Neuronal stem cell (in vitro differentiated cells): ENCODE data around the gene TCF7L2.

Experiments used
- DNase-seq: peaks from one replicate; pipeline ENCODE4 v3.0.0-alpha.2; 2013; ENCODE audit warnings: low spot score
- H2AFZ ChIP-seq: one replicate; pipeline ENCODE4 v1.6.1; 2013; ENCODE audit warnings: mild to moderate bottlenecking, low read length, inconsistent platforms
- H2AK5ac ChIP-seq: 2 replicates; pipeline ENCODE4 v1.6.1; 2013; ENCODE audit warnings: low read depth, mild to moderate bottlenecking, inconsistent platforms, low read length, moderate library complexity, mixed read lengths
- H2BK120ac ChIP-seq: 2 replicates; pipeline ENCODE4 v1.6.1; 2013; ENCODE audit warnings: low read depth, mild to moderate bottlenecking, inconsistent platforms, low read length, moderate library complexity, mixed read lengths
- H2BK12ac ChIP-seq: one replicate; pipeline ENCODE4 v1.6.1; 2013; ENCODE audit warnings: low read length, inconsistent platforms
- H2BK15ac ChIP-seq: 2 replicates; pipeline ENCODE4 v1.6.1; 2013; ENCODE audit warnings: mild to moderate bottlenecking, low read length, inconsistent platforms, mixed read lengths
- H2BK5ac ChIP-seq: one replicate; pipeline ENCODE4 v1.6.1; 2013; ENCODE audit warnings: inconsistent platforms, mild to moderate bottlenecking, low read length, moderate library complexity
- H3K14ac ChIP-seq: one replicate; pipeline ENCODE4 v1.6.1; 2013; ENCODE audit warnings: low read length, inconsistent platforms
- H3K18ac ChIP-seq: 2 replicates; pipeline ENCODE4 v1.6.1; 2013; ENCODE audit warnings: low read length, inconsistent platforms
- H3K23ac ChIP-seq: 2 replicates; pipeline ENCODE4 v1.6.1; 2013; ENCODE audit warnings: low read depth, mild to moderate bottlenecking, mixed read lengths, low read length, inconsistent platforms; ENCODE audit not compliant: poor library complexity
- H3K27ac ChIP-seq: replicated peaks from 3 replicates; pipeline ENCODE4 v1.5.1; 2013; ENCODE audit warnings: low read length, inconsistent platforms
- H3K27me3 ChIP-seq, 3 experiments: 2 replicates each; pipeline ENCODE4 v1.6.1; 2013; ENCODE audit warnings: low read length in 3 of 3, mild to moderate bottlenecking in 2 of 3, inconsistent platforms in 1 of 3, low read depth in 1 of 3, mixed read lengths in 1 of 3, moderate library complexity in 1 of 3; ENCODE audit not compliant: control insufficient read depth in 3 of 3, insufficient read depth in 3 of 3
- H3K36me3 ChIP-seq, 2 donors: replicated peaks in 1 of 2; 2 replicates each; pipeline ENCODE4 v1.6.1; 2013; ENCODE audit warnings: low read length in 2 of 2; ENCODE audit not compliant: control insufficient read depth in 2 of 2, insufficient read depth in 2 of 2
- H3K4ac ChIP-seq: 2 replicates; pipeline ENCODE4 v1.6.1; 2013; ENCODE audit warnings: inconsistent platforms, mild to moderate bottlenecking, low read length, moderate library complexity
- H3K4me1 ChIP-seq, 2 donors: 1 replicate in 1 of 2; 2 replicates in 1 of 2; pipeline ENCODE4 v1.6.1; 2013; ENCODE audit warnings: low read length in 2 of 2, low read depth in 1 of 2; ENCODE audit not compliant: control insufficient read depth in 2 of 2, insufficient read depth in 1 of 2
- H3K4me2 ChIP-seq: one replicate; pipeline ENCODE4 v1.6.1; 2013; ENCODE audit warnings: mild to moderate bottlenecking, low read length, inconsistent platforms; ENCODE audit not compliant: insufficient read depth, poor library complexity, severe bottlenecking
- H3K4me3 ChIP-seq, 2 donors: 2 replicates each; pipeline ENCODE4 v1.5.1; 2013; ENCODE audit warnings: low read length in 2 of 2, mild to moderate bottlenecking in 2 of 2, inconsistent platforms in 1 of 2, moderate library complexity in 1 of 2
- H3K79me1 ChIP-seq: one replicate; pipeline ENCODE4 v1.6.1; 2013; ENCODE audit warnings: low read depth, mild to moderate bottlenecking, inconsistent platforms, low read length, moderate library complexity
- H3K9ac ChIP-seq: one replicate; pipeline ENCODE4 v1.6.1; 2013; ENCODE audit warnings: mild to moderate bottlenecking, low read depth, low read length, inconsistent platforms; ENCODE audit not compliant: poor library complexity
- H3K9me3 ChIP-seq, 2 donors: replicated peaks in 1 of 2; 2 replicates each; pipeline versions ENCODE3 to v1.6.1; 2013; ENCODE audit warnings: low read length in 2 of 2, mild to moderate bottlenecking in 2 of 2, inconsistent platforms in 1 of 2, low read depth in 1 of 2, mixed read lengths in 1 of 2, moderate library complexity in 1 of 2; ENCODE audit not compliant: control insufficient read depth in 2 of 2, insufficient read depth in 1 of 2
- H4K8ac ChIP-seq: one replicate; pipeline ENCODE4 v1.6.1; 2013; ENCODE audit warnings: low read depth, mild to moderate bottlenecking, inconsistent platforms, low read length, moderate library complexity
- H4K91ac ChIP-seq: one replicate; pipeline ENCODE4 v1.6.1; 2013; ENCODE audit warnings: low read length, low read depth, mild to moderate bottlenecking, inconsistent platforms; ENCODE audit not compliant: poor library complexity
- WGBS, 2 donors: extraction: QIAGEN DNeasy Blood & Tissue Kit; methylation state at CpG; one replicate each; pipeline ENCODE4 v1.1.7; 2013; ENCODE audit warnings: missing lambda C conversion rate in 2 of 2, mixed read lengths in 1 of 2; ENCODE audit not compliant: insufficient read length in 2 of 2, insufficient replicate concordance in 1 of 2; ENCODE audit errors: extremely low coverage in 2 of 2; 5-methylcytosine and 5-hydroxymethylcytosine counted together

TCF7L2 gene

DNA sequence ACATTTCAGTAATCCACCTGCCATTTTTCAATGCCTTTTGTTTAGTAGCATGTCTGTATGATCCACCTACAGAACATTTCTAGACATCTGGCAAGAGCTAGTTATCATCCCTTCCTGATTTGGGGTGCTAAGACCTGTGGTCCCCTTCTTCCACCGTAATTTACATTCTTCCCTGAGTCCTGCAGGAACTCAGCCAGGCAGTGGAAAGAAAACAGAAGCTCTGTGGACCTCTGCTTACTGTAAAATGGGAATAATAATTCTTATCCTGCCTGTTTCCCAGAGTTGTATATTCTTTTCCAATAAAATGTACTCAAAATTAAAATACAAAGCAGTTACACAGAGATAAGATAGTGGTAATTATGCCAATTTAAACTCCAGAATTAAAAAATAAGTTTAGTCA, 126.9 kb downstream of the TCF7L2 start:
- Histone ChIP-seq H2BK12ac (no peak overlapping the region), H3K9ac (no peak overlapping the region), H3K18ac (no peak overlapping the region), H3K4me2 (no peak overlapping the region), H4K8ac (no peak overlapping the region), H2BK120ac (no peak overlapping the region), H2AFZ (no peak overlapping the region), H2AK5ac (no peak overlapping the region), H2BK5ac (no peak overlapping the region), H3K4me3 (no peak overlapping the region), H3K36me3 (peaks cover 0 to 35% of the 10 kb centered on the region in 2 donors), H3K14ac (no peak overlapping the region), H3K27ac (no peak overlapping the region), H3K27me3 (no peaks in the 10 kb centered on the region), H3K23ac (no peak overlapping the region), H3K79me1 (peaks cover 3% of the 10 kb centered on the region), H2BK15ac (no peak overlapping the region), H3K4ac (no peak overlapping the region), H4K91ac (no peak overlapping the region), H3K4me1 (peaks cover 0 to 4% of the 10 kb centered on the region in 2 donors), H3K9me3 (no peaks in the 10 kb centered on the region)
- DNase-seq = no peak
- no CpG with 5 or more reads among the region's 1 CpG for WGBS, 2 donors

DNA sequence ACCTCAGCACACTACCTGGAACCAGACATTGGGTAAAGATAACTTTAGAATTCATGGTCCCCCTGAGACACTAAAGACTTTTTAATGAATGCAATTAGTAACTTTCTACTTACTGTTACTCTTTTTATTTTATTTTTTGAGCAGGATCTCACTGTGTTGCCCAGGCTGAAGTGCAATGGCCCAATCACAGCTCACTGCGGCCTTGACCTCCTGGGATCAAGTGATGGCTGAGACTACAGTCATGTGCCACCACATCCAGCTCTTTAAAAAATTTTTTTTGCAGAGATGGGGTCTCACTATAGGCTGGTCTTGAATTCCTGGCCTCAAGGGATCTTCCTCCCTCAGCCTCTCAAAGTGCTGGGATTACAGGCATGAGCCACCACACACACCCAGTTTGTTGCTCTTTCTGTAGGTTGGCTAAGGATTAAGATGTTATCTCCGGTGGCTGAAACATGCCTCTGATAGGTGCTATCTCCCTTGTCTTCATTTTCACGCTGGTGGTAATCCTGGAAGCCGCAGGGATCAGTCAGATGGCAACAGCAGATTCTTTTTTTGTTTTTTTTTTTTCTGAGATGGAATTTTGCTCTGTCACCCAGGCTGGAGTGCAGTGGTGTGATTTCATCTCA, 128.3 kb downstream of the TCF7L2 start:
- Histone ChIP-seq H3K4ac (no peak overlapping the region), H3K4me3 (no peak overlapping the region), H4K8ac (no peak overlapping the region), H3K36me3 (peaks cover 1 to 34% of the 10 kb centered on the region in 2 donors), H3K18ac (no peak overlapping the region), H2BK15ac (no peak overlapping the region), H2BK12ac (no peak overlapping the region), H3K4me2 (no peak overlapping the region), H2AK5ac (no peak overlapping the region), H3K27me3 (no peaks in the 10 kb centered on the region), H3K9me3 (no peaks in the 10 kb centered on the region), H3K9ac (no peak overlapping the region), H2AFZ (no peak overlapping the region), H3K27ac (no peak overlapping the region), H2BK120ac (no peak overlapping the region), H3K4me1 (peaks cover 0 to 4% of the 10 kb centered on the region in 2 donors), H4K91ac (no peak overlapping the region), H3K14ac (no peak overlapping the region), H2BK5ac (no peak overlapping the region), H3K79me1 (peaks cover 5% of the 10 kb centered on the region), H3K23ac (no peak overlapping the region)
- no peak for DNase-seq
- no CpG with 5 or more reads among the region's 4 CpGs for WGBS, 2 donors

DNA sequence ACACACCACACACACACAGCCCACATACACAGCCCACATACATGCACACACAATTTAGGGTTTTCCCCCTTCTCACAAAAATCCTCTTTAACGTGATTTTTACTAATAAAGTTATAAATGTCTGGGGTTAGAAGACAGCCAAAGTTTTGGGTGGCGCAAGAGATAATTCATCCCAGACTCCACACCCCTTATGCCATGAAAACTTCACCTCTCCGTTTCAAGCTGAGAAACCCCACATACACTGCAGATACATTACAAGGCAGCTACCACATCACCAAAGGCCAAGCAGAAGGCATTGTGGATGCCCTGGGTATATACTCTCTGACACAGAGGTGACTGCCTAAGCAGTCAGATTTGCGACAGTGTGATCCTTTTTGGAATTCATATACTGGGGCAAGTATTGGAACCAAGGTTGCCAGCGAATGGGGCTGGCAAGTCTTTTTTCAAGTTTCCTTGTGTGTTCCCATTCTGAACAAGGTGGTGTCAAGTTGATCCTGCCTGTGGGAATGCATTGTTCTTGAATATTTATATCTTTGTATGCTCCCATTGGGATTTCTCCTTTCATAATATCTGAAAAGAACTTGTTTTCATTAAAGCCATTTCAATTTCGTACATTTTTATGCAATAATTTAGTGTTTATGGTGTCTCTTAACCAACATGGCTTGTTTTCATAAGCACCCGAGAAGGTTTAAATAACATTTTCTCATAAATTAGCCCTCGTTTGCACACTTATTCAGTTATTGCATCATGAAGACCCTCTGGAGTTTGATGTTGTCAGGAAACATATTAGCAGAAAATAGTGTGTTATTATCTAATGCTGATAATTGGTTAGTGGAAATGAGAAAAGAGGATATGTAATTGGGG, 130.2 kb downstream of the TCF7L2 start:
- Histone ChIP-seq H2BK120ac (no peak overlapping the region), H3K23ac (no peak overlapping the region), H3K4me2 (no peak overlapping the region), H3K4me1 (no peaks in the 10 kb centered on the region), H3K27me3 (no peaks in the 10 kb centered on the region), H4K8ac (no peak overlapping the region), H3K4me3 (no peak overlapping the region), H2AK5ac (no peak overlapping the region), H2BK12ac (no peak overlapping the region), H2BK15ac (no peak overlapping the region), H3K18ac (no peak overlapping the region), H3K9ac (no peak overlapping the region), H3K27ac (no peak overlapping the region), H2BK5ac (no peak overlapping the region), H3K4ac (no peak overlapping the region), H2AFZ (no peak overlapping the region), H4K91ac (no peak overlapping the region), H3K9me3 (no peaks in the 10 kb centered on the region), H3K36me3 (peaks cover 1 to 30% of the 10 kb centered on the region in 2 donors), H3K14ac (no peak overlapping the region), H3K79me1 (peaks cover 2% of the 10 kb centered on the region)
- DNase-seq = no peak
- WGBS, 2 donors = no CpG with 5 or more reads among the region's 8 CpGs

DNA sequence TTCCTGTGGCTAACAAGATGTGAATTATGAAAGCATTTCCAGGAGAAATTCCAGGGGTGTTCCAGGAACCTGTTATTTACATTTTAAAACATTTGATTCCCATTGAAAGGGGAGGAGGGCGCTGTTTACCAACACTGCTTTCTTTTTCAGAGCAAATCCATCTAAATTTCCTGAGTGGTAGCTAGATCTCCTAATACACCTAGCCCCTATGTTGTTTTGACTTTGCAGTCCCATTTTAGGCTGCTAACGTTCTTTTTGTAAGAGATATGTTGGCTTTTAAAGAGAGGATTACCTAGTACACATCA, 130.8 kb downstream of the TCF7L2 start:
- WGBS, 2 donors = no CpG with 5 or more reads among the region's 2 CpGs
- Histone ChIP-seq H3K27ac (no peak overlapping the region), H3K27me3 (no peaks in the 10 kb centered on the region), H3K4me2 (no peak overlapping the region), H3K9me3 (no peaks in the 10 kb centered on the region), H3K4ac (no peak overlapping the region), H2BK15ac (no peak overlapping the region), H3K36me3 (peaks cover 1 to 36% of the 10 kb centered on the region in 2 donors), H2BK120ac (no peak overlapping the region), H4K91ac (no peak overlapping the region), H4K8ac (no peak overlapping the region), H2BK5ac (no peak overlapping the region), H3K79me1 (peaks cover 2% of the 10 kb centered on the region), H2AFZ (no peak overlapping the region), H3K4me3 (no peak overlapping the region), H3K18ac (no peak overlapping the region), H2AK5ac (no peak overlapping the region), H3K14ac (no peak overlapping the region), H3K9ac (no peak overlapping the region), H3K23ac (no peak overlapping the region), H3K4me1 (no peaks in the 10 kb centered on the region), H2BK12ac (no peak overlapping the region)
- no peak for DNase-seq
